Endothelial cell of umbilical vein (primary cell): ENCODE measurements around the gene RAD51B. TPM values are rescaled to one million over a fixed set of nuclear protein-coding genes. Genes with fewer than 3 reads are reported as not detected.

Experiments
- BruUV-seq: library from RNA; stranded (reverse); fragments of 400-500 nt; replicated peaks from 2 replicates; lab custom pipeline; 2021; lab: Mats Ljungman, UMichigan
- CTCF ChIA-PET: fragments of 300-600, 350-600 bp; sonication (Branson Sonifier 250); formaldehyde crosslinking; loops from one replicate; lab custom pipeline; 2021; ENCODE audit warnings: antibody characterized with exemption, inconsistent platforms; lab: Charles Lee
- POLR2A ChIA-PET: fragments of 300-600, 350-600 bp; sonication (Branson Sonifier 250); formaldehyde crosslinking; loops from one replicate; lab custom pipeline; 2021; ENCODE audit warnings: antibody characterized with exemption, inconsistent platforms; lab: Charles Lee
- DNase-seq: peaks from one replicate; pipeline ENCODE4 v3.0.0-alpha.2; 2011; ENCODE audit warnings: low read depth, low spot score
- FAIRE-seq: peaks from 2 replicates; lab custom pipeline; 2011; peaks lifted over from hg19 to GRCh38; lab: Jason Lieb, UNC
- H2AFZ ChIP-seq: 2 replicates; pipeline ENCODE4 v1.6.0; 2012; ENCODE audit warnings: low read depth, low read length, control low read depth, inconsistent platforms
- H3K27ac ChIP-seq: 2 replicates; pipeline ENCODE4 v1.5.1; 2011; ENCODE audit warnings: low read depth, mild to moderate bottlenecking, control low read depth, low read length, moderate library complexity; ENCODE audit not compliant: insufficient read depth
- H3K27me3 ChIP-seq, 2 experiments: 2 replicates each; pipeline versions ENCODE4 v1.6.0 to v1.6.1; 2011; ENCODE audit warnings: low read length in 2 of 2, mixed read lengths in 1 of 2; ENCODE audit not compliant: control insufficient read depth in 2 of 2, insufficient read depth in 2 of 2
- H3K36me3 ChIP-seq, 2 experiments: 2 replicates in 1 of 2; 3 replicates in 1 of 2; pipeline ENCODE4 v1.5.1; 2011; ENCODE audit warnings: low read length in 2 of 2, mild to moderate bottlenecking in 1 of 2, moderate library complexity in 1 of 2; ENCODE audit not compliant: control insufficient read depth in 2 of 2, insufficient read depth in 2 of 2; ENCODE audit errors: extremely low read depth in 1 of 2
- H3K4me1 ChIP-seq: 3 replicates; pipeline ENCODE4 v1.5.1; 2011; ENCODE audit warnings: mild to moderate bottlenecking, low read length; ENCODE audit not compliant: control insufficient read depth, insufficient read depth; ENCODE audit errors: extremely low read depth
- H3K4me2 ChIP-seq: 2 replicates; pipeline ENCODE4 v1.6.1; 2011; ENCODE audit warnings: low read length, control low read depth, mixed read lengths; ENCODE audit not compliant: insufficient read depth
- H3K4me3 ChIP-seq, 3 experiments: fragments of 200-600 bp in 1 of 3; sonication (generic), shearing (Covaris generic) in 1 of 3; replicated peaks in 1 of 3; 2 replicates each; pipeline ENCODE4 v1.5.1; 2011 to 2016; ENCODE audit warnings: control low read depth in 3 of 3, low read length in 3 of 3, mild to moderate bottlenecking in 2 of 3, inconsistent platforms in 1 of 3, low read depth in 1 of 3, moderate library complexity in 1 of 3; ENCODE audit not compliant: insufficient read depth in 1 of 3
- H3K79me2 ChIP-seq: 2 replicates; pipeline ENCODE4 v1.6.0; 2012; ENCODE audit warnings: low read length, inconsistent platforms; ENCODE audit not compliant: control insufficient read depth, insufficient read depth
- H3K9ac ChIP-seq: replicated peaks from 2 replicates; pipeline ENCODE3; 2011; ENCODE audit warnings: low read length, control low read depth; ENCODE audit not compliant: insufficient read depth; ENCODE audit errors: extremely low read depth
- H3K9me1 ChIP-seq: replicated peaks from 3 replicates; pipeline ENCODE4 v1.6.0; 2011; ENCODE audit warnings: mild to moderate bottlenecking, low read length; ENCODE audit not compliant: control insufficient read depth, insufficient read depth; ENCODE audit errors: extremely low read depth
- H3K9me3 ChIP-seq: replicated peaks from 2 replicates; pipeline ENCODE4 v1.5.1; 2012; ENCODE audit warnings: low read length, inconsistent platforms; ENCODE audit not compliant: control insufficient read depth, insufficient read depth
- H4K20me1 ChIP-seq: replicated peaks from 2 replicates; pipeline ENCODE3; 2011; ENCODE audit warnings: mild to moderate bottlenecking, low read length; ENCODE audit not compliant: control insufficient read depth, insufficient read depth; ENCODE audit errors: extremely low read depth
- EZH2 ChIP-seq: IDR thresholded peaks from 2 replicates; pipeline ENCODE4 v1.6.1; 2012; ENCODE audit warnings: borderline replicate concordance, low read depth, mild to moderate bottlenecking, moderate library complexity, low read length, inconsistent platforms; ENCODE audit not compliant: severe bottlenecking
- FOS ChIP-seq: IDR thresholded peaks from 2 replicates; pipeline ENCODE4 v1.6.1; 2011; ENCODE audit warnings: mild to moderate bottlenecking, low read length, moderate library complexity, borderline replicate concordance; ENCODE audit not compliant: insufficient read depth
- GATA2 ChIP-seq: IDR thresholded peaks from 2 replicates; pipeline ENCODE4 v1.7.0; 2011; ENCODE audit warnings: low read depth, mild to moderate bottlenecking, moderate library complexity, mixed read lengths, low read length; ENCODE audit not compliant: insufficient read length, insufficient read depth
- JUN ChIP-seq: IDR thresholded peaks from 2 replicates; pipeline ENCODE4 v1.6.1; 2011; ENCODE audit warnings: borderline replicate concordance, low read depth; ENCODE audit not compliant: insufficient read length, insufficient read depth
- MYC ChIP-seq: IDR thresholded peaks from one replicate; pipeline ENCODE4 v1.6.1; 2011; ENCODE audit warnings: mild to moderate bottlenecking, low read depth, low read length
- POLR2A ChIP-seq: IDR thresholded peaks from 2 replicates; pipeline ENCODE4 v1.6.1; 2012; ENCODE audit warnings: low read depth, mild to moderate bottlenecking, control low read depth, low read length
- POLR2AphosphoS5 ChIP-seq: IDR thresholded peaks from 2 replicates; pipeline ENCODE4 v1.6.1; 2012; ENCODE audit warnings: low read depth, mild to moderate bottlenecking, control low read depth, low read length, moderate library complexity; ENCODE audit not compliant: insufficient read depth
- dilution Hi-C: fragments of 300-500 bp; cut with MboI; formaldehyde crosslinking; loops from one replicate; pipeline ENCODE4 v1.15.0; 2019; ENCODE audit warnings: low sequenced_read_pairs; ENCODE audit not compliant: extremely low pct_ligation_motif_present
- intact Hi-C: fragments of 100-400 bp; cut with micrococcal nuclease; formaldehyde crosslinking; loops from one replicate; pipeline ENCODE4 v1.10.0; 2022
- polyA plus RNA-seq, 4 experiments: library from polyadenylated mRNA; depleted of rRNA in 3 of 4; stranded (reverse) in 3 of 4; unstranded in 1 of 4; fragments of >200 nt; gene quantifications; 2 replicates each; pipeline versions ENCODE4 v1.2.1 to v1.2.3, GENCODE V29; 2011 to 2012; ENCODE audit warnings: missing spikeins in 1 of 4
- total RNA-seq: library from RNA; stranded (reverse); gene quantifications from 2 replicates; pipeline ENCODE4 v1.2.3, GENCODE V29; 2021
- TF ChIP-seq, protein P1 (sequence below): IDR thresholded peaks from 2 replicates; pipeline ENCODE4 v1.6.1; 2011; ENCODE audit not compliant: insufficient read depth, insufficient read length

Gene RAD51B
- total and polyA plus RNA-seq, 2 donors (not counting 3 experiments of a cell fraction or from before 2014, with no cell fraction given): 3.9 to 19.0 TPM

DNA sequence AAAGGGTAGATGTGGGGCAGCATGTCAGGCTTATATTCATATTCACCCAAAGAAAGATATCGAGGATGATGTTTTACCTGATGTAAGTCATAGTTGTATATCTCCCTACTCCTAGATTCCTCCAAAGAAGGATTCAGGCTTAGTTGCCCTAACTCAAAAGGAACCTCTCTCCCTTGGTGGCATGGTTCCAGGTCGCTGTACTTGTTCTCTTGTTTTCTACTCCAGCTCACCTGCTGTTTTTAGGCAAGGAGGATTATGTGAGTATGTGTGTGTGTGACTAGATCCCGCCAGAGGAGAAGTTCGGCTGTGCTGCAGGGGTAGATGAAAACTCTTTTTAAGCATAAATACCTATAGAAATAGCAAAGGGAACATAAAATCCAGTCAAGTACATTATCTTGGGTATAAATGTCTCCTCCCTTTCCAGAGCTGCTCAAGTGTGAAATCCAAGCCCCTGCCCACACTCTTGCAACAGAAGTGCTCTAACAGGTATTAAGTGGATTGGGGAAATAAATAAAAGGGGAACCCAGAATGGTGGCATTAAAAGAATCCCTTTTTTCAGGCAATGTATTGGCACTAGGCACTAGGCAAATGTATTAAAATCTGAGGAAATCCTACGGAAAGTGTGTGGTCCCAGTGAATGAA lies 597.6 kb downstream of the RAD51B start:
- TF ChIP-seq JUN (no peak), GATA2 (no peak), MYC (no peak), POLR2AphosphoS5 (no peak), POLR2A (no peak), FOS (no peak), EZH2 (no peak)
- TF ChIP-seq, protein P1, sequence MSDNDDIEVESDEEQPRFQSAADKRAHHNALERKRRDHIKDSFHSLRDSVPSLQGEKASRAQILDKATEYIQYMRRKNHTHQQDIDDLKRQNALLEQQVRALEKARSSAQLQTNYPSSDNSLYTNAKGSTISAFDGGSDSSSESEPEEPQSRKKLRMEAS: no peak
- Histone ChIP-seq H3K9me1 (no peaks in the 10 kb centered on the region), H3K4me3 (no peak overlapping the region), H3K9me3 (no peaks in the 10 kb centered on the region), H3K27ac (no peak overlapping the region), H3K9ac (no peak overlapping the region), H3K36me3 (no peaks in the 10 kb centered on the region), H2AFZ (no peak overlapping the region), H3K79me2 (no peaks in the 10 kb centered on the region), H3K4me2 (no peak overlapping the region), H3K27me3 (no peaks in the 10 kb centered on the region), H3K4me1 (peaks cover 8% of the 10 kb centered on the region), H4K20me1 (no peaks in the 10 kb centered on the region)
- intact Hi-C loops: no loop called here
- dilution Hi-C loops: no loop called here
- CTCF ChIA-PET: interaction anchor here (1.2 to 1.6 kb wide), 2 partner anchors 9 to 10 kb away, joined by 4 to 5 read pairs; no protein-coding TSS in a partner anchor
- DNase-seq (no peak), FAIRE-seq (no peak)
- POLR2A ChIA-PET: no interaction called here
- BruUV-seq: no TSS peak
